GM12878 (cell line): ENCODE data around the gene MUTYH. TPM values are rescaled to one million over a fixed set of nuclear protein-coding genes. Genes with fewer than 3 reads are reported as not detected.

ENCODE experiments used
- ATAC-seq: fragments of 200-7000 bp; cut with Tn5 transposase; 3 replicates; pipeline ENCODE4 v1.9.1; 2020; ENCODE audit warnings: mild to moderate bottlenecking, moderate library complexity
- BruUV-seq: library from RNA; stranded (reverse); fragments of 400-500 nt; replicated peaks from 2 replicates; lab custom pipeline; 2021; lab: Mats Ljungman, UMichigan
- CTCF ChIA-PET: fragments of 300-600 bp; sonication (Branson Sonifier 250); formaldehyde crosslinking; extraction: SDS; loops from one replicate; lab custom pipeline; 2021; ENCODE audit warnings: inconsistent platforms; lab: Yijun Ruan, JAX
- POLR2A ChIA-PET: fragments of 350-600 bp; formaldehyde crosslinking; extraction: SDS; loops from one replicate; lab custom pipeline; 2021; ENCODE audit warnings: inconsistent platforms; lab: Charles Lee
- RAD21 ChIA-PET: fragments of 300-600 bp; sonication (Branson Sonifier 250); formaldehyde crosslinking; loops from one replicate; lab custom pipeline; 2023; ENCODE audit warnings: antibody characterized with exemption; ENCODE audit not compliant: unreplicated experiment; lab: Charles Lee
- SMC1A ChIA-PET: fragments of 300-600 bp; sonication (Branson Sonifier 250); formaldehyde crosslinking; loops from one replicate; lab custom pipeline; 2023; ENCODE audit not compliant: unreplicated experiment, uncharacterized antibody; lab: Charles Lee
- DNase-seq: peaks from one replicate; pipeline ENCODE4 v3.0.0-alpha.2; 2011; ENCODE audit warnings: low read depth, low spot score
- FAIRE-seq: peaks from 3 replicates; lab custom pipeline; 2011; peaks lifted over from hg19 to GRCh38; lab: Jason Lieb, UNC
- H2AFZ ChIP-seq: 2 replicates; pipeline ENCODE4 v1.6.0; 2011; ENCODE audit warnings: low read depth, low read length, control low read depth; ENCODE audit not compliant: control insufficient read depth
- H3K27ac ChIP-seq: 2 replicates; pipeline ENCODE4 v1.5.1; 2011; ENCODE audit warnings: control low read depth; ENCODE audit not compliant: control insufficient read depth, insufficient read depth
- H3K27me3 ChIP-seq, 2 experiments: replicated peaks in 1 of 2; 2 replicates each; pipeline versions ENCODE4 v1.6.0 to v1.6.1; 2011; ENCODE audit warnings: low read length in 1 of 2; ENCODE audit not compliant: control insufficient read depth in 2 of 2, insufficient read depth in 2 of 2
- H3K36me3 ChIP-seq, 2 experiments: 2 replicates each; pipeline ENCODE4 v1.5.1; 2011; ENCODE audit warnings: low read length in 1 of 2; ENCODE audit not compliant: control insufficient read depth in 2 of 2, insufficient read depth in 2 of 2
- H3K4me1 ChIP-seq: 2 replicates; pipeline ENCODE4 v1.6.1; 2011; ENCODE audit warnings: mild to moderate bottlenecking, low read length, moderate library complexity, mixed read lengths; ENCODE audit not compliant: control insufficient read depth, insufficient read depth
- H3K4me2 ChIP-seq: 2 replicates; pipeline ENCODE4 v1.6.0; 2011; ENCODE audit warnings: control low read depth; ENCODE audit not compliant: control insufficient read depth, insufficient read depth
- H3K4me3 ChIP-seq: fragments of 200-600 bp; sonication (generic); 2 replicates; pipeline ENCODE4 v1.5.1; 2016
- H3K79me2 ChIP-seq: 2 replicates; pipeline ENCODE4 v1.6.0; 2011; ENCODE audit warnings: low read length; ENCODE audit not compliant: control insufficient read depth, insufficient read depth
- H3K9ac ChIP-seq: 2 replicates; pipeline ENCODE4 v1.8.0; 2011; ENCODE audit warnings: low read length, control low read depth, mixed read lengths; ENCODE audit not compliant: control insufficient read depth, insufficient read depth
- H3K9me3 ChIP-seq: replicated peaks from 3 replicates; pipeline ENCODE4 v1.5.1; 2011; ENCODE audit warnings: mild to moderate bottlenecking, low read length; ENCODE audit not compliant: control insufficient read depth, insufficient read depth
- H4K20me1 ChIP-seq: 2 replicates; pipeline ENCODE4 v1.6.0; 2011; ENCODE audit not compliant: control insufficient read depth, insufficient read depth
- BHLHE40 ChIP-seq, 2 experiments: fragments of 450-650 bp in 1 of 2; IDR thresholded peaks; 2 replicates each; pipeline ENCODE4 v1.6.1; 2011 to 2017; ENCODE audit warnings: low read depth in 2 of 2, borderline replicate concordance in 1 of 2, improper control_type of control experiment in 1 of 2, low read length in 1 of 2, mild to moderate bottlenecking in 1 of 2
- MTA3 ChIP-seq: IDR thresholded peaks from 2 replicates; pipeline ENCODE4 v1.6.1; 2012; ENCODE audit warnings: low read length, inconsistent platforms, borderline replicate concordance
- NBN ChIP-seq: fragments of 450-650 bp; IDR thresholded peaks from 2 replicates; pipeline ENCODE4 v1.6.1; 2016
- RB1 ChIP-seq: fragments of 450-650 bp; formaldehyde crosslinking; IDR thresholded peaks from 2 replicates; pipeline ENCODE4 v1.6.1; 2017; ENCODE audit warnings: mild to moderate bottlenecking, borderline replicate concordance
- RBBP5 ChIP-seq: fragments of 200-600 bp; sonication (generic); conservative IDR thresholded peaks from 2 replicates; pipeline ENCODE4 v1.6.1; 2016
- SUPT20H ChIP-seq: IDR thresholded peaks from 2 replicates; pipeline ENCODE4 v1.6.1; 2011; ENCODE audit warnings: low read depth, mild to moderate bottlenecking, low read length, moderate library complexity, borderline replicate concordance; ENCODE audit not compliant: control insufficient read depth
- SUZ12 ChIP-seq: fragments of 200-600 bp; sonication (generic); IDR thresholded peaks from one replicate; pipeline ENCODE4 v1.6.1; 2018; ENCODE audit warnings: antibody characterized with exemption, mild to moderate bottlenecking; ENCODE audit not compliant: unreplicated experiment
- TCF7 ChIP-seq: IDR thresholded peaks from 2 replicates; pipeline ENCODE4 v1.6.1; 2014; ENCODE audit warnings: antibody characterized with exemption, borderline replicate concordance
- WGBS: methylation state at CpG from one replicate; pipeline ENCODE4 v1.1.6; 2016; ENCODE audit warnings: low lambda C conversion rate; ENCODE audit not compliant: insufficient replicate concordance, insufficient coverage; ENCODE audit errors: missing lambda C conversion rate; 5-methylcytosine and 5-hydroxymethylcytosine counted together
- in situ Hi-C: fragments of 300-500 bp; cut with MboI; formaldehyde crosslinking; loops from 9 replicates; pipeline ENCODE4 v1.14.3; 2018; ENCODE audit warnings: mixed read lengths
- intact Hi-C: fragments of 100-400 bp; cut with micrococcal nuclease; formaldehyde crosslinking; loops from one replicate; pipeline ENCODE4 v1.14.2; 2022; ENCODE audit not compliant: unreplicated experiment
- polyA plus RNA-seq, 11 experiments: library from polyadenylated mRNA; depleted of rRNA in 4 of 11; unstranded in 6 of 11; stranded (reverse) in 5 of 11; fragments of >200 nt; fragmentation: Nextera tagmentation in 4 of 11; fragmentation: Illumina TruSeq in 1 of 11; extraction: Ambion mirVana in 4 of 11; extraction: Trizol in 1 of 11; gene quantifications; 1 replicate in 1 of 11; 2 replicates in 10 of 11; pipeline versions ENCODE4 v1.2.1 to v1.2.3, GENCODE V29; 2011 to 2016; ENCODE audit warnings: inconsistent platforms in 2 of 11, missing spikeins in 2 of 11, low read depth in 1 of 11
- total RNA-seq, 4 experiments: library from RNA; depleted of rRNA in 3 of 4; stranded (reverse); fragments of >200 nt in 3 of 4; fragmentation: Illumina TruSeq in 1 of 4; extraction: Trizol in 1 of 4; gene quantifications; 2 replicates each; pipeline versions ENCODE4 v1.2.1 to v1.2.3, GENCODE V29; 2013 to 2021
- TF ChIP-seq, protein P1 (sequence below): fragments of 450-650 bp; IDR thresholded peaks from 2 replicates; pipeline ENCODE4 v1.6.1; 2017; ENCODE audit warnings: mild to moderate bottlenecking, moderate library complexity

The MUTYH gene
- total and polyA plus RNA-seq, 10 of the 15 experiments (the other 5 are each of a cell fraction or from before 2014, with no cell fraction given): 2.5 to 42.0 (median 30.0) TPM

GRCh38 chr1:45332346-45332720 lies 7.9 kb downstream of the MUTYH start:
- Histone ChIP-seq H3K9ac (no peak overlapping the region), H3K4me3 (no peak overlapping the region), H2AFZ (no peak overlapping the region), H3K4me1 (peaks cover 13% of the 10 kb centered on the region), H3K79me2 (peaks cover 17% of the 10 kb centered on the region), H3K4me2 (no peak overlapping the region), H3K27ac (no peak overlapping the region), H3K27me3 (no peaks in the 10 kb centered on the region), H4K20me1 (no peaks in the 10 kb centered on the region), H3K36me3 (peaks cover 0 to 10% of the 10 kb centered on the region in 2 experiments; a peak in 2 of 4 replicates), H3K9me3 (no peaks in the 10 kb centered on the region)
- no peak for TF ChIP-seq RB1
- no peak for TF ChIP-seq MTA3
- TF ChIP-seq SUPT20H: no peak
- TF ChIP-seq, protein P1, sequence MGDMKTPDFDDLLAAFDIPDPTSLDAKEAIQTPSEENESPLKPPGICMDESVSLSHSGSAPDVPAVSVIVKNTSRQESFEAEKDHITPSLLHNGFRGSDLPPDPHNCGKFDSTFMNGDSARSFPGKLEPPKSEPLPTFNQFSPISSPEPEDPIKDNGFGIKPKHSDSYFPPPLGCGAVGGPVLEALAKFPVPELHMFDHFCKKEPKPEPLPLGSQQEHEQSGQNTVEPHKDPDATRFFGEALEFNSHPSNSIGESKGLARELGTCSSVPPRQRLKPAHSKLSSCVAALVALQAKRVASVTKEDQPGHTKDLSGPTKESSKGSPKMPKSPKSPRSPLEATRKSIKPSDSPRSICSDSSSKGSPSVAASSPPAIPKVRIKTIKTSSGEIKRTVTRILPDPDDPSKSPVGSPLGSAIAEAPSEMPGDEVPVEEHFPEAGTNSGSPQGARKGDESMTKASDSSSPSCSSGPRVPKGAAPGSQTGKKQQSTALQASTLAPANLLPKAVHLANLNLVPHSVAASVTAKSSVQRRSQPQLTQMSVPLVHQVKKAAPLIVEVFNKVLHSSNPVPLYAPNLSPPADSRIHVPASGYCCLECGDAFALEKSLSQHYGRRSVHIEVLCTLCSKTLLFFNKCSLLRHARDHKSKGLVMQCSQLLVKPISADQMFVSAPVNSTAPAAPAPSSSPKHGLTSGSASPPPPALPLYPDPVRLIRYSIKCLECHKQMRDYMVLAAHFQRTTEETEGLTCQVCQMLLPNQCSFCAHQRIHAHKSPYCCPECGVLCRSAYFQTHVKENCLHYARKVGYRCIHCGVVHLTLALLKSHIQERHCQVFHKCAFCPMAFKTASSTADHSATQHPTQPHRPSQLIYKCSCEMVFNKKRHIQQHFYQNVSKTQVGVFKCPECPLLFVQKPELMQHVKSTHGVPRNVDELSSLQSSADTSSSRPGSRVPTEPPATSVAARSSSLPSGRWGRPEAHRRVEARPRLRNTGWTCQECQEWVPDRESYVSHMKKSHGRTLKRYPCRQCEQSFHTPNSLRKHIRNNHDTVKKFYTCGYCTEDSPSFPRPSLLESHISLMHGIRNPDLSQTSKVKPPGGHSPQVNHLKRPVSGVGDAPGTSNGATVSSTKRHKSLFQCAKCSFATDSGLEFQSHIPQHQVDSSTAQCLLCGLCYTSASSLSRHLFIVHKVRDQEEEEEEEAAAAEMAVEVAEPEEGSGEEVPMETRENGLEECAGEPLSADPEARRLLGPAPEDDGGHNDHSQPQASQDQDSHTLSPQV: no peak
- no peak for TF ChIP-seq BHLHE40 (IDR thresholded peaks at IDR 0.05; ENCODE audit: borderline replicate concordance in 1 of 2, low read depth in 2 of 2, low read length in 1 of 2)
- TF ChIP-seq RBBP5: no peak
- no peak for TF ChIP-seq NBN
- no peak for TF ChIP-seq SUZ12
- no peak for TF ChIP-seq TCF7
- DNase-seq (no peak), FAIRE-seq (no peak), ATAC-seq (no peak)
- in situ Hi-C loops (no loop called here), intact Hi-C loops (no loop called here)
- 85% methylated on average over 10 of the region's 10 CpGs for WGBS
- no TSS peak for BruUV-seq
- SMC1A ChIA-PET: no interaction called here
- RAD21 ChIA-PET: no interaction called here
- CTCF ChIA-PET: interaction anchor here (1.2 kb wide), 1 partner anchor 161 kb away, joined by 3 read pairs; no protein-coding TSS in a partner anchor
- POLR2A ChIA-PET: interaction anchor here (0.8 kb wide), 1 partner anchor 8 kb away, joined by 3 read pairs; no protein-coding TSS in a partner anchor
